GM21526 (cell line): ENCODE data around the gene KIDINS220.
A peak's percentile ranks its signal among the peaks of the same experiment; 100 is the strongest.

Experiments used
- ATAC-seq: cut with Tn5 transposase; IDR thresholded peaks from one replicate; pipeline ENCODE4 v1.9.1; 2021; ENCODE audit warnings: moderate library complexity; ENCODE audit not compliant: unreplicated experiment, low FRiP score

KIDINS220 gene

GRCh38 chr2:8806885-8807704 lies 30.3 kb downstream of the KIDINS220 start:
- no peak for ATAC-seq

- no peak for ATAC-seq
These were observed 31.9 kb downstream of the KIDINS220 start for GRCh38 chr2:8805278-8806210.

- peak; percentile 97 for ATAC-seq
These were observed 33.6 kb downstream of the KIDINS220 start for GRCh38 chr2:8803658-8804379.

GRCh38 chr2:8802741-8803140 lies 34.7 kb downstream of the KIDINS220 start:
- ATAC-seq, result no peak

- ATAC-seq, result no peak
These were observed 36.6 kb downstream of the KIDINS220 start for GRCh38 chr2:8800821-8801220.

- no peak for ATAC-seq
These were observed 37.2 kb downstream of the KIDINS220 start for GRCh38 chr2:8800218-8800617.

- no peak for ATAC-seq
These were observed 38.4 kb downstream of the KIDINS220 start for GRCh38 chr2:8799004-8799403.

- no peak for ATAC-seq
These were observed 39.0 kb downstream of the KIDINS220 start for GRCh38 chr2:8798393-8798792.

GRCh38 chr2:8797682-8798081 lies 39.7 kb downstream of the KIDINS220 start:
- ATAC-seq, result no peak

GRCh38 chr2:8796878-8797550 lies 40.4 kb downstream of the KIDINS220 start:
- no peak for ATAC-seq

GRCh38 chr2:8796315-8796848 lies 41.0 kb downstream of the KIDINS220 start:
- ATAC-seq, result no peak

GRCh38 chr2:8794923-8795825 lies 42.2 kb downstream of the KIDINS220 start:
- no peak for ATAC-seq

- ATAC-seq, result no peak
These were observed 46.7 kb downstream of the KIDINS220 start for GRCh38 chr2:8790739-8791162.

- no peak for ATAC-seq
These were observed 51.0 kb downstream of the KIDINS220 start for GRCh38 chr2:8786463-8786862.

- ATAC-seq, result no peak
These were observed 57.4 kb downstream of the KIDINS220 start for GRCh38 chr2:8779795-8780671.

GRCh38 chr2:8774371-8774770 lies 63.0 kb downstream of the KIDINS220 start:
- no peak for ATAC-seq

- ATAC-seq, result no peak
These were observed 70.1 kb downstream of the KIDINS220 start for GRCh38 chr2:8767324-8767723.
